Right lobe of liver (tissue), 6 donors: ENCODE measurements around the gene PIK3C2G. TPM values are rescaled to one million over a fixed set of nuclear protein-coding genes. Genes with fewer than 3 reads are reported as not detected.

ENCODE experiments used
- ATAC-seq, 4 donors: fragments of 200-7000 bp; cut with Tn5 transposase; one replicate each; pipeline ENCODE4 v1.9.1; 2020; ENCODE audit warnings: mild to moderate bottlenecking in 4 of 4, moderate library complexity in 4 of 4
- DNase-seq, 3 donors: peaks; one replicate each; pipeline ENCODE4 v3.0.0-alpha.2; 2020
- H3K27ac ChIP-seq, 3 donors: fragments of 200-600 bp; one replicate each; pipeline ENCODE4 v1.8.0; 2022
- H3K27me3 ChIP-seq, 2 donors: fragments of 200-600 bp; one replicate each; pipeline ENCODE4 v1.8.0; 2022
- H3K36me3 ChIP-seq, 4 donors: fragments of 200-600 bp; sonication (generic) in 1 of 4; one replicate each; pipeline versions ENCODE4 v1.5.1 to v1.8.0; 2017 to 2022; ENCODE audit warnings: control low read depth in 1 of 4
- H3K4me1 ChIP-seq, 4 donors: fragments of 200-600 bp; sonication (generic) in 1 of 4; one replicate each; pipeline versions ENCODE4 v1.5.1 to v1.8.0; 2017 to 2022; ENCODE audit warnings: control low read depth in 1 of 4
- H3K4me3 ChIP-seq, 3 donors: fragments of 200-600 bp; one replicate each; pipeline ENCODE4 v1.8.0; 2022
- H3K9me3 ChIP-seq, 4 donors: fragments of 200-600 bp; sonication (generic) in 1 of 4; one replicate each; pipeline versions ENCODE4 v1.5.1 to v1.8.0; 2017 to 2022; ENCODE audit warnings: control low read depth in 1 of 4
- CTCF ChIP-seq, 4 donors: fragments of 200-600 bp in 3 of 4; fragments of 450-650 bp in 1 of 4; IDR thresholded peaks; one replicate each; pipeline versions ENCODE4 v1.5.1 to v1.8.0; 2016 to 2022; ENCODE audit warnings: antibody characterized with exemption in 4 of 4, mild to moderate bottlenecking in 2 of 4
- POLR2A ChIP-seq: fragments of 450-650 bp; IDR thresholded peaks from one replicate; pipeline ENCODE4 v1.6.1; 2017; ENCODE audit warnings: antibody characterized with exemption, mild to moderate bottlenecking
- WGBS: methylation state at CpG from one replicate; pipeline ENCODE4 v1.1.6; 2018; ENCODE audit warnings: low coverage, low lambda C conversion rate; ENCODE audit not compliant: insufficient coverage; ENCODE audit errors: missing lambda C conversion rate; 5-methylcytosine and 5-hydroxymethylcytosine counted together
- intact Hi-C, 2 donors: fragments of 100-400 bp; cut with DNase I; formaldehyde crosslinking; loops; one replicate each; pipeline versions ENCODE4 v1.11.2 to v1.14.1; 2022
- total RNA-seq, 6 experiments: library from RNA; depleted of rRNA in 2 of 6; stranded (reverse); fragments of >200 nt in 2 of 6; fragmentation: NEBNext Ultra II Directional in 3 of 6; extraction: Animal tissue kit (Norgen Biotek cat#: 25700) in 3 of 6; gene quantifications; one replicate each; pipeline versions ENCODE4 v1.1.0 to v1.2.4, GENCODE V29; 2016 to 2023
- donor health status: DM: no; HTN: yes; CAD: no.
- donor health status: DM: no; HTN: no; CAD: no.
- donor health status: DM: no; HTN: no; CAD: no.
- donor health status: DM: no; HTN: yes; CAD: no.
- donor health status: DM: no; HTN: yes; CAD: no.

Gene PIK3C2G
- total RNA-seq, 6 experiments from 2014 or later, result 12.5 to 30.5 (median 24.8) TPM

GRCh38 chr12:18651525-18651924 lies 390.2 kb downstream of the PIK3C2G start:
- no peak overlapping the region for H3K4me3 ChIP-seq
- no peak overlapping the region for H3K27ac ChIP-seq
- ATAC-seq (no peak), DNase-seq (no peak)
- 80% methylated on average over 2 of the region's 2 CpGs for WGBS
- TF ChIP-seq POLR2A, result no peak
- TF ChIP-seq CTCF (IDR thresholded peaks at IDR 0.05), result no peak
- H3K27me3 ChIP-seq, result no peaks in the 10 kb centered on the region
- intact Hi-C loops, result no loop called here
- H3K36me3 ChIP-seq, result no peaks in the 10 kb centered on the region
- no peaks in the 10 kb centered on the region for H3K4me1 ChIP-seq
- no peaks in the 10 kb centered on the region for H3K9me3 ChIP-seq

GRCh38 chr12:18652596-18652995 lies 391.3 kb downstream of the PIK3C2G start:
- TF ChIP-seq CTCF (IDR thresholded peaks at IDR 0.05) (no peak), POLR2A (no peak)
- H3K27ac ChIP-seq, result no peak overlapping the region

GRCh38 chr12:18653465-18653864 lies 392.1 kb downstream of the PIK3C2G start:
- Histone ChIP-seq H3K9me3 (no peaks in the 10 kb centered on the region), H3K27me3 (no peaks in the 10 kb centered on the region), H3K4me1 (no peaks in the 10 kb centered on the region), H3K27ac (no peak overlapping the region), H3K36me3 (no peaks in the 10 kb centered on the region), H3K4me3 (no peak overlapping the region)
- DNase-seq, result no peak
- intact Hi-C loops, result no loop called here
- ATAC-seq, result no peak
- WGBS, result 32% methylated on average over 1 of the region's 1 CpG
- no peak for TF ChIP-seq CTCF (IDR thresholded peaks at IDR 0.05)
- TF ChIP-seq POLR2A, result no peak

More at GRCh38 chr12:18652596-18652995, 391.3 kb downstream of the PIK3C2G start:
- H3K4me3 ChIP-seq, result no peak overlapping the region
- no peaks in the 10 kb centered on the region for H3K36me3 ChIP-seq
- DNase-seq (no peak), ATAC-seq (no peak)
- no peaks in the 10 kb centered on the region for H3K27me3 ChIP-seq
- no peaks in the 10 kb centered on the region for H3K4me1 ChIP-seq
- H3K9me3 ChIP-seq, result no peaks in the 10 kb centered on the region
- intact Hi-C loops, result no loop called here

- Histone ChIP-seq H3K27me3 (no peaks in the 10 kb centered on the region), H3K9me3 (no peaks in the 10 kb centered on the region), H3K36me3 (no peaks in the 10 kb centered on the region), H3K27ac (no peak overlapping the region), H3K4me1 (no peaks in the 10 kb centered on the region), H3K4me3 (no peak overlapping the region)
- DNase-seq (no peak), ATAC-seq (no peak)
- TF ChIP-seq POLR2A (no peak), CTCF (IDR thresholded peaks at IDR 0.05) (no peak)
- 74% methylated on average over 4 of the region's 4 CpGs for WGBS
- intact Hi-C loops, result no loop called here
Measured at GRCh38 chr12:18655351-18655750, 394.0 kb downstream of the PIK3C2G start.

- Histone ChIP-seq H3K27me3 (no peaks in the 10 kb centered on the region), H3K36me3 (no peaks in the 10 kb centered on the region), H3K27ac (no peak overlapping the region), H3K4me1 (no peaks in the 10 kb centered on the region), H3K9me3 (no peaks in the 10 kb centered on the region), H3K4me3 (no peak overlapping the region)
- DNase-seq, result no peak
- TF ChIP-seq CTCF (IDR thresholded peaks at IDR 0.05), result no peak
- TF ChIP-seq POLR2A, result no peak
- WGBS, result 57% methylated on average over 2 of the region's 2 CpGs
- intact Hi-C loops, result no loop called here
- no peak for ATAC-seq
Measured at GRCh38 chr12:18658179-18658578, 396.9 kb downstream of the PIK3C2G start.
